ENCODE data around the gene RAB1B. TPM values are rescaled to one million over a fixed set of nuclear protein-coding genes. Genes with fewer than 3 reads are reported as not detected.

RAB1B gene
- total RNA-seq, 1 experiment from 2014 or later = 249 TPM

GRCh38 chr11:66282468-66283455 lies 14.3 kb downstream of the RAB1B start:
- peak; percentile 92 for DNase-seq (ENCODE audit: low read depth)

- DNase-seq (ENCODE audit: low read depth) = no peak
These were observed 15.1 kb downstream of the RAB1B start for GRCh38 chr11:66283461-66284105.

GRCh38 chr11:66284526-66285078 lies 16.2 kb downstream of the RAB1B start:
- no peak for DNase-seq (ENCODE audit: low read depth)

- no peak for DNase-seq (ENCODE audit: low read depth)
These were observed 17.0 kb downstream of the RAB1B start for GRCh38 chr11:66285250-66285947.

- DNase-seq (ENCODE audit: low read depth) = no peak
These were observed 18.3 kb downstream of the RAB1B start for GRCh38 chr11:66286699-66287098.

- no peak for DNase-seq (ENCODE audit: low read depth)
These were observed 18.9 kb downstream of the RAB1B start for GRCh38 chr11:66287211-66287888.

- no peak for DNase-seq (ENCODE audit: low read depth)
These were observed 19.6 kb downstream of the RAB1B start for GRCh38 chr11:66287889-66288670.

GRCh38 chr11:66288671-66289547 lies 20.5 kb downstream of the RAB1B start, which contains the start of gene YIF1A:
TSS of gene YIF1A (minus strand) at chr11:66289143. CDS start at chr11:66288985, 158 bp downstream.
- peak; percentile 99 for DNase-seq (ENCODE audit: low read depth)

GRCh38 chr11:66289548-66290329 lies 21.3 kb downstream of the RAB1B start:
- DNase-seq (ENCODE audit: low read depth) = no peak

- DNase-seq (ENCODE audit: low read depth) = no peak
These were observed 21.8 kb downstream of the RAB1B start for GRCh38 chr11:66290330-66290621.

- no peak for DNase-seq (ENCODE audit: low read depth)
These were observed 22.9 kb downstream of the RAB1B start for GRCh38 chr11:66291303-66291705.

- no peak for DNase-seq (ENCODE audit: low read depth)
These were observed 23.5 kb downstream of the RAB1B start, which contains the start of gene TMEM151A for GRCh38 chr11:66291706-66292542. TSS of gene TMEM151A (plus strand) at chr11:66291894. CDS start at chr11:66292014, 120 bp downstream.

GRCh38 chr11:66292543-66293332 lies 24.3 kb downstream of the RAB1B start:
- no peak for DNase-seq (ENCODE audit: low read depth)

GRCh38 chr11:66293352-66293751 lies 24.9 kb downstream of the RAB1B start:
- DNase-seq (ENCODE audit: low read depth) = no peak

GRCh38 chr11:66293777-66294625 lies 25.6 kb downstream of the RAB1B start:
- DNase-seq (ENCODE audit: low read depth) = no peak

Measured in HT1080 (cell line).